Prostate gland (tissue), 2 donors: Measurements from ENCODE around the gene PPP2R5C.

Experiments
- POLR2A ChIP-seq: fragments of 450-650 bp; IDR thresholded peaks from one replicate; pipeline ENCODE4 v1.6.1; 2016; ENCODE audit warnings: antibody characterized with exemption, mild to moderate bottlenecking
- POLR2AphosphoS5 ChIP-seq: sonication (generic); formaldehyde crosslinking; IDR thresholded peaks from one replicate; pipeline ENCODE4 v1.6.1; 2017; ENCODE audit warnings: antibody characterized with exemption
- TF ChIP-seq, protein P1 (sequence below), 4 experiments: fragments of 200-600 bp in 2 of 4; fragments of 450-650 bp in 2 of 4; sonication (generic) in 2 of 4; IDR thresholded peaks; 1 replicate in 3 of 4; 2 replicates in 1 of 4; pipeline ENCODE4 v1.5.1; 2016 to 2019; ENCODE audit warnings: antibody characterized with exemption in 4 of 4, mild to moderate bottlenecking in 2 of 4, moderate library complexity in 2 of 4

DNA sequence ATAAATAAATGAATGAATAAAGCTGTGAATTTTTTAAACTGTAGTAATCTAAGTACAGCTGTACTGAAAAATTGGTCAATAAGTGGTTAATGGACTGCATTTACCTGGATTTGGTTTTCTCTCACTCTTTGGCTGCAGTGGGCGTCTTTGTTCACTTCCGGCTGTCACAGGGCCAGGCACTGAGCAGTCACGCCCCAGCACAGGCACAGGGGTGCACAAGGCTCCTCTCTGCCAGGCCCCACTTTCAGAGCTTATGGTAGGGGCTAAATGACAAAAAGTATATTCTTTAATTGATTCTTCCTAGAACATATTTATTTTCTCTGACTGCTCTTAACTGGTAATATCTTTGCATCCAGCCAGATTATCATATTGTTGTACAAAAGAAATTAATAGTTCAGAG is 132.2 kb downstream of the PPP2R5C start:
- TF ChIP-seq, protein P1, sequence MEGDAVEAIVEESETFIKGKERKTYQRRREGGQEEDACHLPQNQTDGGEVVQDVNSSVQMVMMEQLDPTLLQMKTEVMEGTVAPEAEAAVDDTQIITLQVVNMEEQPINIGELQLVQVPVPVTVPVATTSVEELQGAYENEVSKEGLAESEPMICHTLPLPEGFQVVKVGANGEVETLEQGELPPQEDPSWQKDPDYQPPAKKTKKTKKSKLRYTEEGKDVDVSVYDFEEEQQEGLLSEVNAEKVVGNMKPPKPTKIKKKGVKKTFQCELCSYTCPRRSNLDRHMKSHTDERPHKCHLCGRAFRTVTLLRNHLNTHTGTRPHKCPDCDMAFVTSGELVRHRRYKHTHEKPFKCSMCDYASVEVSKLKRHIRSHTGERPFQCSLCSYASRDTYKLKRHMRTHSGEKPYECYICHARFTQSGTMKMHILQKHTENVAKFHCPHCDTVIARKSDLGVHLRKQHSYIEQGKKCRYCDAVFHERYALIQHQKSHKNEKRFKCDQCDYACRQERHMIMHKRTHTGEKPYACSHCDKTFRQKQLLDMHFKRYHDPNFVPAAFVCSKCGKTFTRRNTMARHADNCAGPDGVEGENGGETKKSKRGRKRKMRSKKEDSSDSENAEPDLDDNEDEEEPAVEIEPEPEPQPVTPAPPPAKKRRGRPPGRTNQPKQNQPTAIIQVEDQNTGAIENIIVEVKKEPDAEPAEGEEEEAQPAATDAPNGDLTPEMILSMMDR (IDR thresholded peaks at IDR 0.05): no peak
- TF ChIP-seq POLR2A (no peak), POLR2AphosphoS5 (no peak)
